Fibroblast of lung (primary cell): ENCODE measurements around the gene OR51T1. TPM values are rescaled to one million over a fixed set of nuclear protein-coding genes. Genes with fewer than 3 reads are reported as not detected.

ENCODE experiments used
- DNase-seq, 2 donors: peaks; one replicate each; pipeline versions ENCODE4 v3.0.0 to v3.0.0-alpha.2; 2010; ENCODE audit warnings: low read depth in 2 of 2
- H2AFZ ChIP-seq: 2 replicates; pipeline ENCODE4 v1.5.1; 2012; ENCODE audit warnings: low read length, control low read depth, inconsistent platforms
- H3K27ac ChIP-seq: 2 replicates; pipeline ENCODE4 v1.5.1; 2011; ENCODE audit warnings: low read length, control low read depth; ENCODE audit not compliant: insufficient read depth
- H3K27me3 ChIP-seq: 2 replicates; pipeline ENCODE4 v1.5.1; 2011; ENCODE audit warnings: mild to moderate bottlenecking, low read length; ENCODE audit not compliant: control insufficient read depth, insufficient read depth
- H3K36me3 ChIP-seq: 2 replicates; pipeline ENCODE4 v1.5.1; 2011; ENCODE audit warnings: low read length; ENCODE audit not compliant: control insufficient read depth, insufficient read depth
- H3K4me1 ChIP-seq: 2 replicates; pipeline ENCODE4 v1.5.1; 2011; ENCODE audit warnings: low read length; ENCODE audit not compliant: control insufficient read depth, insufficient read depth; ENCODE audit errors: extremely low read depth
- H3K4me2 ChIP-seq: 2 replicates; pipeline ENCODE4 v1.5.1; 2011; ENCODE audit warnings: low read length, control low read depth; ENCODE audit not compliant: insufficient read depth; ENCODE audit errors: extremely low read depth
- H3K4me3 ChIP-seq, 4 experiments: fragments of 200-600 bp in 1 of 4; sonication (generic) in 1 of 4; replicated peaks in 1 of 4; 2 replicates each; pipeline ENCODE4 v1.5.1; 2011 to 2016; ENCODE audit warnings: low read length in 4 of 4, low read depth in 3 of 4, mild to moderate bottlenecking in 3 of 4, control low read depth in 2 of 4, inconsistent platforms in 1 of 4, mixed read lengths in 1 of 4; ENCODE audit not compliant: insufficient read depth in 1 of 4; ENCODE audit errors: control extremely low read depth in 1 of 4
- H3K79me2 ChIP-seq: 2 replicates; pipeline ENCODE4 v1.5.1; 2012; ENCODE audit warnings: mild to moderate bottlenecking, low read length, inconsistent platforms; ENCODE audit not compliant: control insufficient read depth, insufficient read depth
- H3K9ac ChIP-seq: 2 replicates; pipeline ENCODE4 v1.5.1; 2011; ENCODE audit warnings: mild to moderate bottlenecking, low read length, control low read depth; ENCODE audit not compliant: insufficient read depth
- H3K9me3 ChIP-seq: 2 replicates; pipeline ENCODE4 v1.5.1; 2012; ENCODE audit warnings: low read depth, low read length; ENCODE audit not compliant: control insufficient read depth, insufficient read depth
- H4K20me1 ChIP-seq: 2 replicates; pipeline ENCODE4 v1.5.1; 2011; ENCODE audit warnings: low read length; ENCODE audit not compliant: control insufficient read depth, insufficient read depth; ENCODE audit errors: extremely low read depth
- EZH2 ChIP-seq: IDR thresholded peaks from 2 replicates; pipeline ENCODE4 v1.5.1; 2012; ENCODE audit warnings: low read length, control low read depth, mild to moderate bottlenecking; ENCODE audit errors: missing control alignments
- polyA minus RNA-seq: library from RNA; depleted of rRNA, polyadenylated mRNA; stranded (reverse); fragments of >200 nt; gene quantifications from 2 replicates; pipeline ENCODE4 v1.2.3, GENCODE V29; 2011; ENCODE audit warnings: low replicate concordance
- polyA plus RNA-seq, 2 donors: library from polyadenylated mRNA; depleted of rRNA in 1 of 2; stranded (reverse) in 1 of 2; unstranded in 1 of 2; fragments of >200 nt; gene quantifications; 2 replicates each; pipeline ENCODE4 v1.2.1, GENCODE V29; 2011 to 2012; ENCODE audit warnings: missing spikeins in 1 of 2
- total RNA-seq: library from RNA; depleted of rRNA; stranded (reverse); fragments of >200 nt; gene quantifications from 2 replicates; pipeline ENCODE4 v1.2.1, GENCODE V29; 2014
- TF ChIP-seq, protein P1 (sequence below), 2 donors: IDR thresholded peaks in 1 of 2; conservative IDR thresholded peaks in 1 of 2; 1 replicate in 1 of 2; 2 replicates in 1 of 2; pipeline ENCODE4 v1.5.1; 2011 to 2012; ENCODE audit warnings: low read length in 2 of 2, control low read depth in 1 of 2, inconsistent platforms in 1 of 2, low read depth in 1 of 2, mild to moderate bottlenecking in 1 of 2

Gene OR51T1, protein sequence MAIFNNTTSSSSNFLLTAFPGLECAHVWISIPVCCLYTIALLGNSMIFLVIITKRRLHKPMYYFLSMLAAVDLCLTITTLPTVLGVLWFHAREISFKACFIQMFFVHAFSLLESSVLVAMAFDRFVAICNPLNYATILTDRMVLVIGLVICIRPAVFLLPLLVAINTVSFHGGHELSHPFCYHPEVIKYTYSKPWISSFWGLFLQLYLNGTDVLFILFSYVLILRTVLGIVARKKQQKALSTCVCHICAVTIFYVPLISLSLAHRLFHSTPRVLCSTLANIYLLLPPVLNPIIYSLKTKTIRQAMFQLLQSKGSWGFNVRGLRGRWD
- total RNA-seq (not detected in 2 replicates), polyA plus RNA-seq (not detected in 2 replicates), polyA minus RNA-seq (not detected in 2 replicates)
- polyA plus RNA-seq (2012) = not detected in 2 replicates

- Histone ChIP-seq H4K20me1 (no peaks in the 10 kb centered on the region), H3K79me2 (no peaks in the 10 kb centered on the region), H3K27ac (no peak within 1 kb of the TSS), H3K9ac (no peak within 1 kb of the TSS), H3K4me3 (no peak within 1 kb of the TSS), H3K27me3 (no peaks in the 10 kb centered on the region), H2AFZ (no peak within 1 kb of the TSS), H3K36me3 (no peaks in the 10 kb centered on the region), H3K9me3 (no peaks in the 10 kb centered on the region), H3K4me1 (no peaks in the 10 kb centered on the region), H3K4me2 (no peak within 1 kb of the TSS)
- TF ChIP-seq, protein P1, sequence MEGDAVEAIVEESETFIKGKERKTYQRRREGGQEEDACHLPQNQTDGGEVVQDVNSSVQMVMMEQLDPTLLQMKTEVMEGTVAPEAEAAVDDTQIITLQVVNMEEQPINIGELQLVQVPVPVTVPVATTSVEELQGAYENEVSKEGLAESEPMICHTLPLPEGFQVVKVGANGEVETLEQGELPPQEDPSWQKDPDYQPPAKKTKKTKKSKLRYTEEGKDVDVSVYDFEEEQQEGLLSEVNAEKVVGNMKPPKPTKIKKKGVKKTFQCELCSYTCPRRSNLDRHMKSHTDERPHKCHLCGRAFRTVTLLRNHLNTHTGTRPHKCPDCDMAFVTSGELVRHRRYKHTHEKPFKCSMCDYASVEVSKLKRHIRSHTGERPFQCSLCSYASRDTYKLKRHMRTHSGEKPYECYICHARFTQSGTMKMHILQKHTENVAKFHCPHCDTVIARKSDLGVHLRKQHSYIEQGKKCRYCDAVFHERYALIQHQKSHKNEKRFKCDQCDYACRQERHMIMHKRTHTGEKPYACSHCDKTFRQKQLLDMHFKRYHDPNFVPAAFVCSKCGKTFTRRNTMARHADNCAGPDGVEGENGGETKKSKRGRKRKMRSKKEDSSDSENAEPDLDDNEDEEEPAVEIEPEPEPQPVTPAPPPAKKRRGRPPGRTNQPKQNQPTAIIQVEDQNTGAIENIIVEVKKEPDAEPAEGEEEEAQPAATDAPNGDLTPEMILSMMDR (conservative IDR thresholded peaks at IDR 0.05 in 1 of 2, IDR thresholded peaks at IDR 0.05 in 1 of 2; ENCODE audit: low read depth in 1 of 2, low read length in 2 of 2) = no peak
- TF ChIP-seq EZH2 = no peak
- DNase-seq = peak; percentile 8 to 29
Measured at GRCh38 chr11:4881860-4882500, at the start of gene OR51T1. TSS of gene OR51T1 (plus strand) at chr11:4881900. CDS start at chr11:4881900, 0 bp downstream.

- Histone ChIP-seq H3K79me2 (no peaks in the 10 kb centered on the region), H3K27me3 (no peaks in the 10 kb centered on the region), H3K36me3 (no peaks in the 10 kb centered on the region), H3K9me3 (no peaks in the 10 kb centered on the region), H4K20me1 (no peaks in the 10 kb centered on the region), H3K27ac (no peak overlapping the region), H3K4me2 (no peak overlapping the region), H2AFZ (no peak overlapping the region), H3K4me1 (no peaks in the 10 kb centered on the region), H3K9ac (no peak overlapping the region), H3K4me3 (no peak overlapping the region)
- TF ChIP-seq, protein P1 (conservative IDR thresholded peaks at IDR 0.05 in 1 of 2, IDR thresholded peaks at IDR 0.05 in 1 of 2; ENCODE audit: low read depth in 1 of 2, low read length in 2 of 2) = no peak
- no peak for TF ChIP-seq EZH2
- DNase-seq = no peak
Measured at GRCh38 chr11:4839851-4840549, 41.7 kb upstream of the OR51T1 start.

DNA sequence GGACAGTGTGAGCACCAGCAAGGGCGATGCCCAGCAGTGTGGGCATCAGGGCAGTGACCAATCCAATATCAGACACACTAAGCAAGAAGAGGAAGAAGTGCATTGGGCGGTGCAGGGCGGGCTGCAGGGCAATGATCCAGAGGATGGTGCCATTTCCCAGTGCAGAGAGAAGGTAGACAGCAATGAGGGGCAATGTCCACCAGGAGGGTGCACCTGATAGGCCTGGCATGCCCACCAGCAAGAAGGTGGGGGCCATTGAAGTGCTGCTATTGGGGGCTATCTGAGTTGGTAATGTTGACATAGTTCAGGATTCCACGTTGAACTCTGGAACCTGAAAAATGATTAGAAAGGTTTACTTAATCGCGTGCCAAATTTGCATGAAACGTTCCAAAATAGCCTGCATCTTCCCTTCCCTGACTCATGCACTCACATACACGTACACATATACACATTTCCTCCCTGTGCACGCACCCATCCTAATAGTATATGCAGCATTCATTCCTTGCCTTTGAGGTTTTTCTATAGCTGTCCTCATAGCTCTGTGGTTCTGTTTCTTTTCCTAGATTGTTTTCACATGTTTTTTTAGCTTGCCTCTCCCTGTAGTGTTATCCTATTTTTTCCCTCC is 32.7 kb upstream of the OR51T1 start, which contains the start of gene OR51S1:
OR51S1 (minus strand) TSS at position 301 of the 625 bp plus-strand sequence; CDS start at position 301, 0 bp downstream.
- Histone ChIP-seq H3K27ac (no peak within 1 kb of the TSS), H3K9me3 (no peaks in the 10 kb centered on the region)
- no peak for DNase-seq

More for the DNA sequence above, 32.7 kb upstream of the OR51T1 start, which contains the start of gene OR51S1:
- no peaks in the 10 kb centered on the region for H4K20me1 ChIP-seq
- no peak for TF ChIP-seq EZH2
- TF ChIP-seq, protein P1 (conservative IDR thresholded peaks at IDR 0.05 in 1 of 2, IDR thresholded peaks at IDR 0.05 in 1 of 2; ENCODE audit: low read depth in 1 of 2, low read length in 2 of 2) = no peak
- H3K4me3 ChIP-seq = no peak within 1 kb of the TSS
- no peaks in the 10 kb centered on the region for H3K27me3 ChIP-seq
- no peaks in the 10 kb centered on the region for H3K36me3 ChIP-seq
- no peak within 1 kb of the TSS for H2AFZ ChIP-seq
- H3K79me2 ChIP-seq = no peaks in the 10 kb centered on the region
- no peak within 1 kb of the TSS for H3K9ac ChIP-seq
- no peaks in the 10 kb centered on the region for H3K4me1 ChIP-seq
- H3K4me2 ChIP-seq = no peak within 1 kb of the TSS
